Upper lobe of right lung (tissue), 1 donor: ENCODE data around the gene CRB3. TPM values are rescaled to one million over a fixed set of nuclear protein-coding genes. Genes with fewer than 3 reads are reported as not detected.

Experiments
- ATAC-seq: fragments of 200-7000 bp; cut with Tn5 transposase; one replicate; pipeline ENCODE4 v1.9.1; 2020; ENCODE audit warnings: mild to moderate bottlenecking, moderate library complexity
- DNase-seq: peaks from one replicate; pipeline ENCODE4 v3.0.0-alpha.2; 2020
- H3K27ac ChIP-seq: fragments of 200-600 bp; one replicate; pipeline ENCODE4 v1.8.0; 2022
- H3K27me3 ChIP-seq: fragments of 200-600 bp; one replicate; pipeline ENCODE4 v1.8.0; 2022; ENCODE audit warnings: mild to moderate bottlenecking
- H3K36me3 ChIP-seq: fragments of 200-600 bp; one replicate; pipeline ENCODE4 v1.8.0; 2022
- H3K4me1 ChIP-seq: fragments of 200-600 bp; one replicate; pipeline ENCODE4 v1.8.0; 2022
- H3K4me3 ChIP-seq: fragments of 200-600 bp; one replicate; pipeline ENCODE4 v1.8.0; 2022; ENCODE audit warnings: mild to moderate bottlenecking
- H3K9me3 ChIP-seq: fragments of 200-600 bp; one replicate; pipeline ENCODE4 v1.8.0; 2022
- intact Hi-C: fragments of 100-400 bp; cut with DNase I; formaldehyde crosslinking; loops from one replicate; pipeline ENCODE4 v1.11.0; 2022
- total RNA-seq: library from RNA; stranded (reverse); fragmentation: NEBNext Ultra II Directional; extraction: Animal tissue kit (Norgen Biotek cat#: 25700); gene quantifications from one replicate; pipeline ENCODE4 v1.2.1, GENCODE V29; 2021
- TF ChIP-seq, protein P1 (sequence below): fragments of 200-600 bp; IDR thresholded peaks from one replicate; pipeline ENCODE4 v1.8.0; 2022; ENCODE audit warnings: antibody characterized with exemption
- donor health status: DM: no; HTN: yes; CAD: no; lungs with severe emphysema.

CRB3 gene
- total RNA-seq, 1 donor from 2014 or later, result 48.4 TPM

DNA sequence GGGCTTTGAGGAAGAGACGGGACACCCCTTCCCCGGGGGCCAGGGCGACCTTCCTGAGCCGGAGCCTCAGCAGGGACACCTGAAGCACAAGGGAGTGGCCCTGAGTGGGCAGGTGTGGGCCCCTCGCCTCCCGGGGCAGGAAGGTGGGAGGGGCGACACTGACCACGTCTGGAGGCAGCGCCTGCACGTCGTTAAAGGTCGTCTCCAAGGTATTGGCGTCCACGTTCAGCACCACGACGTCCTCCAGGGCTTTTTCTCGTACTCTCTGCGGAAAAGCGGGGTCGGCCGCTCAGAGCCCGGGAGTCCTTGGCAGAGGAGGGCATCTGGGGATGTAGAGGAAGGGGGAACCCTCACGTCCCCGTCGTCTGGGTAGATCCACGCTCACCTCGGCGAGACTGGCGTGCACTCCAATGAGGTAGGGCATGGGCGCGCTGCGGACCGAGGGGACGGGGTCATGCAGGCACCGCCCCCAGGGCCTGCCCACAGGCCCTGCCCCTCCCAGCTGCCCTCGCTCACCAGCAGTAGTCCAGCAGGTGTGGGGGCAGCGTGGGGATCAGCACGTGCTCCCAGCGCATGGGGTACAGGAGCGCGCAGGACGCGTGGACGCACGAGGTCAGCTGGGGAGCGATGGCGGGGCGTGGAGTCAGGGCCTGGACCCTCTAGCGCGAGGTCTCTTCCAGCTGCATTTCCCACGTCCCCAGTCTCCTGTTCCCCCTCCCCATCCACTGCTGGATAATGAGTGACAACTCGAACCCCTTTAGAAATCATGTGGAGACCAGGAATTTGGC is 11.4 kb downstream of the CRB3 start:
- Histone ChIP-seq H3K4me1 (peaks cover 5% of the 10 kb centered on the region), H3K27me3 (peaks cover 12% of the 10 kb centered on the region), H3K4me3 (peak overlapping the region; percentile 21), H3K36me3 (no peaks in the 10 kb centered on the region), H3K27ac (no peak overlapping the region), H3K9me3 (no peaks in the 10 kb centered on the region)
- TF ChIP-seq, protein P1, sequence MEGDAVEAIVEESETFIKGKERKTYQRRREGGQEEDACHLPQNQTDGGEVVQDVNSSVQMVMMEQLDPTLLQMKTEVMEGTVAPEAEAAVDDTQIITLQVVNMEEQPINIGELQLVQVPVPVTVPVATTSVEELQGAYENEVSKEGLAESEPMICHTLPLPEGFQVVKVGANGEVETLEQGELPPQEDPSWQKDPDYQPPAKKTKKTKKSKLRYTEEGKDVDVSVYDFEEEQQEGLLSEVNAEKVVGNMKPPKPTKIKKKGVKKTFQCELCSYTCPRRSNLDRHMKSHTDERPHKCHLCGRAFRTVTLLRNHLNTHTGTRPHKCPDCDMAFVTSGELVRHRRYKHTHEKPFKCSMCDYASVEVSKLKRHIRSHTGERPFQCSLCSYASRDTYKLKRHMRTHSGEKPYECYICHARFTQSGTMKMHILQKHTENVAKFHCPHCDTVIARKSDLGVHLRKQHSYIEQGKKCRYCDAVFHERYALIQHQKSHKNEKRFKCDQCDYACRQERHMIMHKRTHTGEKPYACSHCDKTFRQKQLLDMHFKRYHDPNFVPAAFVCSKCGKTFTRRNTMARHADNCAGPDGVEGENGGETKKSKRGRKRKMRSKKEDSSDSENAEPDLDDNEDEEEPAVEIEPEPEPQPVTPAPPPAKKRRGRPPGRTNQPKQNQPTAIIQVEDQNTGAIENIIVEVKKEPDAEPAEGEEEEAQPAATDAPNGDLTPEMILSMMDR, result no peak
- intact Hi-C loops, result no loop called here
- DNase-seq (no peak), ATAC-seq (peak; percentile 15)

DNA sequence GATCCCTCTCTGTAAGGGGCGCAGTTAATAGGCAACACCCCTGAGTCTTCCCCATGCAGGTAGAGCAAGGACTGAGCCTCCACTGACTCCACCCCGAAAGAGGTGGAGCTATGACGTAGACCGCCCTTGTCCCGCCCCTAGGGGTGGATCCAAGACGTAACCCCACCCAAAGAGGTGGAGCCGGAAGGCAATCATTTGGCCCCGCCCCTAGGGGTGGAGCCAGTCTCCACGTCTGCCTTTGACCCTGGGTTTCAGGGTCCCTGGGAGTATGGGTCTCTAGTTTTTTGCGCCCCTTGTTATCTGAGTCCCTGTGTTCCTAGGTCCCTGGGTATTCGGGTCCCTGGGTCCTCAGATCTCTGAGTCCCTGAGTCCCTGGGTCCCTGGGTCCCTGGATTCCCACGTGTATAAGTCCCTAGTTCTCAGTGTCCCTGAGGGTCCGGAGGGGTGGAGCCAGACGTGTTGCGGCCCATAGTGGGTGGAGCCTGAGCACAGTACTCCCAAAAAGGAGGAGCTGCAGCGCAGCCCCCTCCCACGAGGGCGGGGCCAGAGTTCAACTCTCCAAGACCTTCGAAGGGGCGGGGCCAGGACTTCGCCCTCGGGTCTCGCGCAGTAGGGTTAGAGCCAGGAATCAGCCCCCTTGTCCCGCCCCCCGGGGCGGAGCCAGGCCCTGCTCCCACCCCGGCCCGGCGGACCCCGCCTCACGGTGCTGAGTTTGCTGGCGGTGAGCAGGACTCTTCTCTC is 12.3 kb downstream of the CRB3 start:
- intact Hi-C loops, result no loop called here
- peaks cover 12% of the 10 kb centered on the region for H3K27me3 ChIP-seq

DNA sequence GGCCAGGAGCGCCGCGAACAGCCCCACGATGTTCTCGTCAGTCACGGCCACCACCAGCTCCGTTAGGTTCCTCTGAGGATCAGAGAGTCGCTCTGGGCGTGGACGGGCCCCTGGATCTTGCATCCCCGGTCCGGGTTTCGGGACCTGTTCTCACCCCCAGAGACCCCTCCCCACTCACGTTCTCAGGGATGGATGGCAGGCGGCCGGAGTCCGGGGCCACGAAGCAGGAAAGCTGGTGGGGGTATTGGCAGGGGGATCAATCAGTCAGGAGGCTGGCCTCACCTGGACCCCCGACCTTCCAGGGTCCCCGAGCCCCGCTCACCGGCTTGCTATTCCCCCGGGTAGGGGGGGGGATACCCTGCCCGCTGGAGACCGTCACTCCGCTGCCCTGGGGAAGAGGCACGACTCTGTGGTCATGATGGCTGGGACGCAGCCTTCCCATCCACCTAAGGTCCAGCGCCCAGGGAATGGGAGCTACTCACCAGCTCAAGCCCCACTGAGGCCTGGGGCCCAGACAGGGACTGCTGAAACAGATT is 12.9 kb downstream of the CRB3 start:
- peak overlapping the region; percentile 21 for H3K4me3 ChIP-seq
- intact Hi-C loops, result no loop called here
- no peak for ATAC-seq
- H3K36me3 ChIP-seq, result no peaks in the 10 kb centered on the region
- H3K4me1 ChIP-seq, result peaks cover 9% of the 10 kb centered on the region
- H3K27me3 ChIP-seq, result peaks cover 12% of the 10 kb centered on the region
- DNase-seq, result no peak
- TF ChIP-seq, protein P1, result no peak
- no peak overlapping the region for H3K27ac ChIP-seq
- no peaks in the 10 kb centered on the region for H3K9me3 ChIP-seq

More for the DNA sequence above, 12.3 kb downstream of the CRB3 start:
- ATAC-seq (peak; percentile 92), DNase-seq (peak; percentile 93)
- H3K4me1 ChIP-seq, result peaks cover 5% of the 10 kb centered on the region
- H3K27ac ChIP-seq, result no peak overlapping the region
- no peaks in the 10 kb centered on the region for H3K9me3 ChIP-seq
- H3K4me3 ChIP-seq, result peak overlapping the region; percentile 21
- TF ChIP-seq, protein P1, result no peak
- H3K36me3 ChIP-seq, result no peaks in the 10 kb centered on the region

DNA sequence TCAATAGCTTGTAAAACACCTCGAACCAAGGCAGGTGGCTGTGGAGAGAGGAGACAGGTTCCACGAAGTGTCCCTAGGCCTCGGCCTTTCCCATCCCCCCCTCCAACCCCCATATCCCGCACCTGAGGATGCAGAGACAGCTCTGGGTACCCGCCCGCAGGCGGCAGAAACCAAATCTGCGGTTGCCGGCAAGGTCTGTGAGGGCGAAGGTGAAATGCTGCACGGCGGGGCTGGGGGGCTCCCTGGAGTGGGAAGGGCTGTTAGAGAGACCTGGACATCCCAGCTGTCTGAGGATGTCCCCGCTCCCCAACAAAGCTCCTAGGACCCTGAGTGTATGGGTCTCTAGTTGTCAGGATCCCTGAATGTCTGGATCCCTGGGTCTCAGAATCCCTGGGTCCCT is 14.7 kb downstream of the CRB3 start:
- no peaks in the 10 kb centered on the region for H3K36me3 ChIP-seq
- no peak overlapping the region for H3K4me3 ChIP-seq
- H3K27me3 ChIP-seq, result peaks cover 12% of the 10 kb centered on the region
- TF ChIP-seq, protein P1, result no peak
- no peak overlapping the region for H3K27ac ChIP-seq
- ATAC-seq, result no peak
- DNase-seq, result no peak
- intact Hi-C loops, result no loop called here
- H3K9me3 ChIP-seq, result no peaks in the 10 kb centered on the region
- H3K4me1 ChIP-seq, result peaks cover 10% of the 10 kb centered on the region

DNA sequence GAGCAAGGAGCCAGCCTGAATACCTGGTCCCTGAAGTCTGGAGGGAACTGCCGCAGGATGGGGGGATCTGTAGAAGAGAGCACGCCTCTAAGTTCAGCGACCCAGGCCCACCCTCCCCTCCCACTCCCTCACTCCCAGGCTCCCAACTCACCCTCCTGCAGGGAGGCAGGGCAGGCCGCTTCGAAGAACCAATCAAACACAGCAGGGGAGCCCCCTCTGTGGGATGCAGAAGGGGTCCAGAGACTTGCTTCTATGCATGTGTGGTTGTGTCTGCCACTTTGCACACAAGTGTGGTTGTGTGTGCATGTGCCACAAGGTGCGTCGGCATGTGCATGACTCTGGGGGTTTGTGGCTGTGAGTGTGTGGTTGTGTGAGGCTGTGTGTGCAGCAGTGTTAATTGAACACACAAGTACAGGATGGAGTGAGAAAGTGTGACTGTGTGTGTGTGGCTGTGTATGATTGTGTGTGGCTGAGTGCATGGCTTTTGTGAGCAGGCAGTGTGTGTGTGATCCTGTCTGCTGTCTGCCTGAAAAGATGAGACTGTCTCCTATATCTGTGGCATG is 15.8 kb downstream of the CRB3 start:
- DNase-seq (no peak), ATAC-seq (no peak)
- Histone ChIP-seq H3K4me3 (no peak overlapping the region), H3K4me1 (peaks cover 10% of the 10 kb centered on the region), H3K27ac (no peak overlapping the region), H3K27me3 (peaks cover 12% of the 10 kb centered on the region), H3K36me3 (no peaks in the 10 kb centered on the region), H3K9me3 (no peaks in the 10 kb centered on the region)
- intact Hi-C loops, result no loop called here
- TF ChIP-seq, protein P1, result no peak
